Hematopoietic multipotent progenitor cell treated with erythropoietin and hydrocortisone succinate and interleukin-3 and kit ligand, for 4 days (in vitro differentiated cells): ENCODE measurements around the gene GPR146.

Experiments used
- DNase-seq: peaks from one replicate; pipeline ENCODE4 v3.0.0-alpha.2; 2015

The GPR146 gene

GRCh38 chr7:1095621-1096155 lies 51.3 kb downstream of the GPR146 start:
- no peak for DNase-seq

GRCh38 chr7:1096156-1097119 lies 52.1 kb downstream of the GPR146 start:
- peak; percentile 53 for DNase-seq

DNA sequence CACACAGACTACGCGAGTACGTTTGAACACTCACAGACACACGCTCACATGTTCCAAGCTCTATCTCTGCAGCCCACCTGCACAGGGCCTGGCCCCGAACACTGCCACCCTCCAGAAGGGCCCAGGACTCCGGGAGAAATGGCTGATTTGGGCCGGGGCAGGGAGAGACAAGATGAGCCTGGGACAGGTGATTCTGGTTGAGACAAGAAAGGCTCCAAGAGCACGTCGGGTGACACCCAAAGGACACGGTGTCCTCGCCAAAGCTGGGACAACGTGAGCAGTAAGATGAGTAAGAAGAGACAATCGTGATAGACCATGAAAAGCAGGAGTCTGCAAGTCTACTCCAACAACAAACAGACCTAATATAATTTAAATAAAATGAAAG lies 52.8 kb downstream of the GPR146 start:
- no peak for DNase-seq

- no peak for DNase-seq
Measured at GRCh38 chr7:1098243-1099153, 54.2 kb downstream of the GPR146 start.

- DNase-seq, result no peak
Measured at GRCh38 chr7:1099154-1099542, 54.8 kb downstream of the GPR146 start.

DNA sequence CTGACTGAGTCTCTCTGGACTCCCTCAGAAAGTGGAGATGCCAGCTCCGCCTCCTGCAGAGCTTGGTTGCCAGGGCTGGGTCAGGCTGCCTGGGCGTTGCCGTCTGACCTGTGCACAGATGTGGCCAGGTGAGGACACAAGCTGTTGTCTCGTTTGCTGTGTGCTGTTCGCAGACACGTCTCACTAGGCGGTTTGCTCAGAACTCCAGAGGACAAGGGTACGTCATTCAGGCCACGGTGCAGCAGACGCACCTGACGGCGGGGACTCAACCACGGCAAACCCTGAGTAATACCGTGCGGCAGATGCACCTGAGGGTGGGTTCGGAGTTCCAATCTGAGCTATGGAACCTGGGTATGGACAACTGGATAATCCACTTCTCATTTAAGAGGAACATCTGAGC lies 55.3 kb downstream of the GPR146 start:
- no peak for DNase-seq

- DNase-seq, result no peak
Measured at GRCh38 chr7:1100386-1100785, 56.0 kb downstream of the GPR146 start.

- no peak for DNase-seq
Measured at GRCh38 chr7:1100834-1101562, 56.7 kb downstream of the GPR146 start.

- no peak for DNase-seq
Measured at GRCh38 chr7:1101563-1102431, 57.5 kb downstream of the GPR146 start.

- no peak for DNase-seq
Measured at GRCh38 chr7:1103009-1103788, 58.9 kb downstream of the GPR146 start.

DNA sequence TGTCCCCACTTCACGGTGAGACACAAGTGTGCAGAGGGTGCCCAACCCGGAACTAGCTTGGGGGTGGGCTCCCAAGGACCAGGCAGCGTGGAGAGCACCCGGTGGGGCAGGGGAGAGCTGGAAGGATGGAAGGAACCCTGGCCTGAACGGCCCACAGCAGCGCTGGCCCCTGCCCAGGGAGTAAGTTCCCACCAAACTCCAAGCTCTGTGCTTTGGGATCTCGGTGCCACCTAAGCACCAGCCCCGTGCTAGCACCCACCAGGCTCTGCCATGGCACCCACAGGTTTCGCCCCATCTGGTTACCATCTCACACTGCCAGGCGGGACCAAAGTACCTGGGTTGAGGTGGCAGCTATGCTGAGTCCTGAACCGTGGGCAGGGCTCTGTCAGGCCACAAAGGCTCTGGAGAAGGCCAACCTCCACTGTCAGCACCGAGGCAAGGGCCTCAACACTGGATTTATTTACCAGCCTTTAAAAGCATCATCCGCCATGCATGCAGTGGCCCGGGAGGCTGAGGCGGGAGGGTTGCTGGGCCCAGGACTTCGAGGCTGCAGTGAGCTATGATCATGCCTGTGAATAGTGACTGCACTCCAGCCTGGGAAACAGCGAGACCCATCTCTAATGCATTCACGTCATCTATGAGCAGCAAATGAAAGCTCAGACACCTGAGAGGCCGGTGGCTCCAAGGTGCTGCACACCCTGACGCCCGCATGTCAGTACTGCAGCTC lies 59.6 kb downstream of the GPR146 start:
- DNase-seq, result no peak

- no peak for DNase-seq
Measured at GRCh38 chr7:1104516-1105179, 60.3 kb downstream of the GPR146 start.

GRCh38 chr7:1105189-1105588 lies 60.8 kb downstream of the GPR146 start:
- no peak for DNase-seq

DNA sequence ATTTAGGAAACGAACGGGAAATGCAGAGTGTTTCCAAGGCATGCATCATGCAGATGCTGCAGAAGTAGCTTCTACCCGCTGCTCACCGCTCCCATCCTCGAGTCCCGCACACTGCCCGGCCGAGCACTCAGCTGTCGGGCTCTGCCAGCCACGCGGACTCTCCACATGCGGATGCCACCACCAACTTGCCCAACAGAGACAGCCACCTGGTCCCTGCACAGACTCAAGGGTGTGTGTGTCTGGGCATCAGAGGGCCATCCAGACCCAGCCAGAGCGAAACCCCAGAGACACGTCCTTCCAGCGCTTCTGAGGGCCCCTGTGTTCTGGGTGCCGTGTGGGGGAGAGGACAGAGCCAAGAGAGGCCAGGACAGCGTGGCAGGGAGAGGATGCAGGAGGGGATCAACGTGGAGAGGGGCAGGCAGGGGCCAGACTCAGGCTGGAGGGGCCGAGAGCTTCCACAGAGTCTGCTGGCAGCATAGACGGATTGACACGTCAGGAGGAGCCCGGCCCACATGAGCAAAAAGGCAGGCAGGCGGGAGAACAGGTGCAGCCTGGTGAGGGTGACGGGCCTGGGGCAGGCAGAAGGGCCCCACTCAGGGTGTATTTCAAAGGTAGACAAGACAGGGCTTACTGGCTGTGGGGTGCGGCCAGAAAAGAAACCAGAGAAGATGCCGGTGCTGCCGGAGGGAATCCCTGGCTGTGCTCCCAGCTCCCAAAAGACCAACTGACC lies 61.9 kb downstream of the GPR146 start:
- no peak for DNase-seq

DNA sequence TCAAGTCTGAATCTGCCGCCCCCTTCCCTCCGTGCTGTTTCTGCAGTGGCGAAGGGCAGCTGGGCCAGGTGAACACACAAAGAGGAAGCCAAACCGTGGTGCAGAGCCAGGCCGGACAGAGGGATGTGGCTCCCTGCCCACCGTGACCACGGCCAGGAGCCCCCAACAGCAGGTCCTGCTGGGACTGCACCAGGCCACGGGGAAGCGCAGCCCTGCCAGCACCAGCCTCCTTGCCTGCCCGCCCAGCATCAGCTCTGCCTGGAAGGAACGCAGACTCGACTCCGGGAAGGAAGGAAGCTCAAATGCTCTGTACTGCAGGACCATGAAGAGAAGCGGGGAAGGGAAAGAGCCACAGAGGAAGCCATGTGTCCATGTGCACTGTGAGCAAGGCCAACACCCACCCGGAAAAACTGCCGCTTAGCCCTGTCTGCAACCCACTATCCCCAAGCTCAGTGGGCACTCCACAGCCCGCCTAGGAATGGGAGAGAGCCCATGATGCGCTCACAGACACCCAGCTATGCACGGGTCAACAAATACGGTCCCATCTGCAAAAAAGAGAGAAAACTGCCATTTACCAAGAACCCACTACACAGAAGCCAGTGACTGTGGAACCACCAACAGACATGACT lies 62.6 kb downstream of the GPR146 start:
- DNase-seq, result no peak

DNA sequence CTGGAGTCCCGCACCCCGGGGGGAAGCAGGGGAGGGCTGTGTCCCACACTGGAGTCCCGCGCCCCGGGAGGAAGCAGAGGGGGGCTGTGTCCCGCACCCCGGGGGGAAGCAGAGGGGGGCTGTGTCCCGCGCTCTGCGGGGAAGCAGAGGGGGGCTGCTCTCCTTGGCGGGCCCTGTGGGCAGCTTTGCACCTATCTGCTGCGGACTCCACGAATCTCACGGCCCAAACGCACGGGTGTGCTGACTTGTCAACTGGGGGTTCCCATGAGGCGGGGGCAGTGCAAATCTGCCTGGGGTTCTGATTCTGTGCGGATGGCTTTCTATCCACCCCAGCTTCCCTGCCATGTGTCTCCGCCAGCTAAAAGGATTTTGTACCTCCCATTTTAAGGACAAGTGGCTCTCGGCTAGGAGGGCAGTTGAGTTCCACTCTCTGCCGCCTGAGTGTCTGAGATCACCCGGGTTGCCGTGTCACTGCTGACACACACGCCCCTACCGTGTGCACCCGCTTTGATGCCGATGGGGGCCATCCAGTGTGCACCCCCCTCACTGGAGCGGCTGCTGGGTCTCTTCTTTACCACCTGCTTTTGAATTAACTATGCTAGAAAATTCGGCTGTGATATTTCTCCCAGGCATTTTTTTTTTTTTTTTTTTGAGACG lies 64.0 kb downstream of the GPR146 start:
- no peak for DNase-seq
